ENCODE data around the gene SOX6. TPM values are rescaled to one million over a fixed set of nuclear protein-coding genes. Genes with fewer than 3 reads are reported as not detected.

Gene SOX6
- total and polyA plus RNA-seq, 2 of the 13 experiments (the other 11 are each of a cell fraction or from before 2014, with no cell fraction given), result 2.6 to 11.2 TPM

DNA sequence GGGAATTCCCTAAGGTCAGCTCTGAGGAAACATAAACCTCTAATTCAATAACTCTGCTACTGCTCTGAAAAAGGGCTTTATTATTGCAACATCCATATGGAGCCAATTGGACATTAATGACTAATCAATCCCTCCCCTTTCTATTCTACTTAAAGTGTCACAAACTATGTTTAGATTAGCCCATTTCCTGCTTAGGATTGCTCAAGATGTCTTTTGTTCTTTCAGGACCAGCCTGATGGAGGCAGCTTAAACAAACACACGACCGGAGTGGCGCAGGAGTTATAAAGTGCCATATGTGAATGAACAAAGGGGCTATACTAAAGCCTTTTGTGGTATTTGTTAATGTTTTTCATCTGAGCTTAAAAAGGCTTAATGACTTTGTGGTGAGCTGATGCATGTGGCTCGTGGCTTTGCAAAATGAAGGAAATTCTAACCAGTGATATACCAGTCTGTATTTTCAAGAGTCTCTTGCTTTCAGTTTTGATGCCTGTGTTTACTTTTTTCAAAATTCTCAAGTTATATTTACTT, 354.4 kb downstream of the SOX6 start (continued):
- TF ChIP-seq, protein P1, sequence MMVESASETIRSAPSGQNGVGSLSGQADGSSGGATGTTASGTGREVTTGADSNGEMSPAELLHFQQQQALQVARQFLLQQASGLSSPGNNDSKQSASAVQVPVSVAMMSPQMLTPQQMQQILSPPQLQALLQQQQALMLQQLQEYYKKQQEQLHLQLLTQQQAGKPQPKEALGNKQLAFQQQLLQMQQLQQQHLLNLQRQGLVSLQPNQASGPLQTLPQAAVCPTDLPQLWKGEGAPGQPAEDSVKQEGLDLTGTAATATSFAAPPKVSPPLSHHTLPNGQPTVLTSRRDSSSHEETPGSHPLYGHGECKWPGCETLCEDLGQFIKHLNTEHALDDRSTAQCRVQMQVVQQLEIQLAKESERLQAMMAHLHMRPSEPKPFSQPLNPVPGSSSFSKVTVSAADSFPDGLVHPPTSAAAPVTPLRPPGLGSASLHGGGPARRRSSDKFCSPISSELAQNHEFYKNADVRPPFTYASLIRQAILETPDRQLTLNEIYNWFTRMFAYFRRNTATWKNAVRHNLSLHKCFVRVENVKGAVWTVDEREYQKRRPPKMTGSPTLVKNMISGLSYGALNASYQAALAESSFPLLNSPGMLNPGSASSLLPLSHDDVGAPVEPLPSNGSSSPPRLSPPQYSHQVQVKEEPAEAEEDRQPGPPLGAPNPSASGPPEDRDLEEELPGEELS (CRISPR knock-in tag; IDR thresholded peaks at IDR 0.05), result peak; percentile 82
- TF ChIP-seq ZFP62 (CRISPR knock-in tag; IDR thresholded peaks at IDR 0.05) (no peak), BHLHE40 (IDR thresholded peaks at IDR 0.05; ENCODE audit: low read length) (peak; percentile 30; the same call in 1 of the 2 replicates), FOXA3 (CRISPR knock-in tag; IDR thresholded peaks at IDR 0.05) (peak; percentile 78), ZNF776 (CRISPR knock-in tag; IDR thresholded peaks at IDR 0.05) (no peak), YEATS2 (CRISPR knock-in tag; IDR thresholded peaks at IDR 0.05; ENCODE audit: borderline replicate concordance) (no peak; the same call in 1 of the 2 replicates), ZNF772 (CRISPR knock-in tag; IDR thresholded peaks at IDR 0.05) (no peak), ZNF44 (CRISPR knock-in tag; IDR thresholded peaks at IDR 0.05) (no peak), ZNF333 (CRISPR knock-in tag; IDR thresholded peaks at IDR 0.05; ENCODE audit: borderline replicate concordance) (no peak), ZNF644 (CRISPR knock-in tag; IDR thresholded peaks at IDR 0.05; ENCODE audit: low read depth) (0 out of 2 replicates have a peak, but pooled peaks have one; percentile 17), PHF5A (CRISPR knock-in tag; IDR thresholded peaks at IDR 0.05; ENCODE audit: low read depth, unreplicated experiment) (no peak), ISX (CRISPR knock-in tag; conservative IDR thresholded peaks at IDR 0.05) (no peak), TBL1XR1 (IDR thresholded peaks at IDR 0.05; ENCODE audit: borderline replicate concordance, low read length, partially characterized antibody) (no peak), CBX5 (CRISPR knock-in tag; IDR thresholded peaks at IDR 0.05; ENCODE audit: borderline replicate concordance) (no peak), SRY (CRISPR knock-in tag; IDR thresholded peaks at IDR 0.05) (no peak), HDAC2 (CRISPR knock-in tag; IDR thresholded peaks at IDR 0.05) (peak; percentile 65)
- TF ChIP-seq, protein P2, sequence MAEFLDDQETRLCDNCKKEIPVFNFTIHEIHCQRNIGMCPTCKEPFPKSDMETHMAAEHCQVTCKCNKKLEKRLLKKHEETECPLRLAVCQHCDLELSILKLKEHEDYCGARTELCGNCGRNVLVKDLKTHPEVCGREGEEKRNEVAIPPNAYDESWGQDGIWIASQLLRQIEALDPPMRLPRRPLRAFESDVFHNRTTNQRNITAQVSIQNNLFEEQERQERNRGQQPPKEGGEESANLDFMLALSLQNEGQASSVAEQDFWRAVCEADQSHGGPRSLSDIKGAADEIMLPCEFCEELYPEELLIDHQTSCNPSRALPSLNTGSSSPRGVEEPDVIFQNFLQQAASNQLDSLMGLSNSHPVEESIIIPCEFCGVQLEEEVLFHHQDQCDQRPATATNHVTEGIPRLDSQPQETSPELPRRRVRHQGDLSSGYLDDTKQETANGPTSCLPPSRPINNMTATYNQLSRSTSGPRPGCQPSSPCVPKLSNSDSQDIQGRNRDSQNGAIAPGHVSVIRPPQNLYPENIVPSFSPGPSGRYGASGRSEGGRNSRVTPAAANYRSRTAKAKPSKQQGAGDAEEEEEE (CRISPR knock-in tag; IDR thresholded peaks at IDR 0.05; ENCODE audit: borderline replicate concordance), result no peak
- TF ChIP-seq, protein P3, sequence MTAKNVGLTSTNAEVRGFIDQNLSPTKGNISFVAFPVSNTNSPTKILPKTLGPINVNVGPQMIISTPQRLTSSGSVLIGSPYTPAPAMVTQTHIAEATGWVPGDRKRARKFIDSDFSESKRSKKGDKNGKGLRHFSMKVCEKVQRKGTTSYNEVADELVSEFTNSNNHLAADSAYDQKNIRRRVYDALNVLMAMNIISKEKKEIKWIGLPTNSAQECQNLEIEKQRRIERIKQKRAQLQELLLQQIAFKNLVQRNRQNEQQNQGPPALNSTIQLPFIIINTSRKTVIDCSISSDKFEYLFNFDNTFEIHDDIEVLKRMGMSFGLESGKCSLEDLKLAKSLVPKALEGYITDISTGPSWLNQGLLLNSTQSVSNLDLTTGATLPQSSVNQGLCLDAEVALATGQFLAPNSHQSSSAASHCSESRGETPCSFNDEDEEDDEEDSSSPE (CRISPR knock-in tag; IDR thresholded peaks at IDR 0.05), result no peak
- TF ChIP-seq, protein P4, sequence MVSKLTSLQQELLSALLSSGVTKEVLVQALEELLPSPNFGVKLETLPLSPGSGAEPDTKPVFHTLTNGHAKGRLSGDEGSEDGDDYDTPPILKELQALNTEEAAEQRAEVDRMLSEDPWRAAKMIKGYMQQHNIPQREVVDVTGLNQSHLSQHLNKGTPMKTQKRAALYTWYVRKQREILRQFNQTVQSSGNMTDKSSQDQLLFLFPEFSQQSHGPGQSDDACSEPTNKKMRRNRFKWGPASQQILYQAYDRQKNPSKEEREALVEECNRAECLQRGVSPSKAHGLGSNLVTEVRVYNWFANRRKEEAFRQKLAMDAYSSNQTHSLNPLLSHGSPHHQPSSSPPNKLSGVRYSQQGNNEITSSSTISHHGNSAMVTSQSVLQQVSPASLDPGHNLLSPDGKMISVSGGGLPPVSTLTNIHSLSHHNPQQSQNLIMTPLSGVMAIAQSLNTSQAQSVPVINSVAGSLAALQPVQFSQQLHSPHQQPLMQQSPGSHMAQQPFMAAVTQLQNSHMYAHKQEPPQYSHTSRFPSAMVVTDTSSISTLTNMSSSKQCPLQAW (CRISPR knock-in tag; IDR thresholded peaks at IDR 0.05), result no peak
- TF ChIP-seq, protein P5, sequence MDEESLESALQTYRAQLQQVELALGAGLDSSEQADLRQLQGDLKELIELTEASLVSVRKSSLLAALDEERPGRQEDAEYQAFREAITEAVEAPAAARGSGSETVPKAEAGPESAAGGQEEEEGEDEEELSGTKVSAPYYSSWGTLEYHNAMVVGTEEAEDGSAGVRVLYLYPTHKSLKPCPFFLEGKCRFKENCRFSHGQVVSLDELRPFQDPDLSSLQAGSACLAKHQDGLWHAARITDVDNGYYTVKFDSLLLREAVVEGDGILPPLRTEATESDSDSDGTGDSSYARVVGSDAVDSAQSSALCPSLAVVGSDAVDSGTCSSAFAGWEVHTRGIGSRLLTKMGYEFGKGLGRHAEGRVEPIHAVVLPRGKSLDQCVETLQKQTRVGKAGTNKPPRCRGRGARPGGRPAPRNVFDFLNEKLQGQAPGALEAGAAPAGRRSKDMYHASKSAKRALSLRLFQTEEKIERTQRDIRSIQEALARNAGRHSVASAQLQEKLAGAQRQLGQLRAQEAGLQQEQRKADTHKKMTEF (CRISPR knock-in tag; IDR thresholded peaks at IDR 0.05), result peak; percentile 83
- TF ChIP-seq, protein P6, sequence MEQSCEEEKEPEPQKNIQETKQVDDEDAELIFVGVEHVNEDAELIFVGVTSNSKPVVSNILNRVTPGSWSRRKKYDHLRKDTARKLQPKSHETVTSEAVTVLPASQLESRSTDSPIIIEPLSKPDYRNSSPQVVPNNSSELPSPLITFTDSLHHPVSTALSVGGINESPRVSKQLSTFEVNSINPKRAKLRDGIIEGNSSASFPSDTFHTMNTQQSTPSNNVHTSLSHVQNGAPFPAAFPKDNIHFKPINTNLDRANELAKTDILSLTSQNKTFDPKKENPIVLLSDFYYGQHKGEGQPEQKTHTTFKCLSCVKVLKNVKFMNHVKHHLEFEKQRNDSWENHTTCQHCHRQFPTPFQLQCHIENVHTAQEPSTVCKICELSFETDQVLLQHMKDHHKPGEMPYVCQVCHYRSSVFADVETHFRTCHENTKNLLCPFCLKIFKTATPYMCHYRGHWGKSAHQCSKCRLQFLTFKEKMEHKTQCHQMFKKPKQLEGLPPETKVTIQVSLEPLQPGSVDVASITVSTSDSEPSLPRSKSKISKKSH (CRISPR knock-in tag; IDR thresholded peaks at IDR 0.05; ENCODE audit: borderline replicate concordance), result no peak
